ENCODE data around the gene ACOX1.

ACOX1 gene

DNA sequence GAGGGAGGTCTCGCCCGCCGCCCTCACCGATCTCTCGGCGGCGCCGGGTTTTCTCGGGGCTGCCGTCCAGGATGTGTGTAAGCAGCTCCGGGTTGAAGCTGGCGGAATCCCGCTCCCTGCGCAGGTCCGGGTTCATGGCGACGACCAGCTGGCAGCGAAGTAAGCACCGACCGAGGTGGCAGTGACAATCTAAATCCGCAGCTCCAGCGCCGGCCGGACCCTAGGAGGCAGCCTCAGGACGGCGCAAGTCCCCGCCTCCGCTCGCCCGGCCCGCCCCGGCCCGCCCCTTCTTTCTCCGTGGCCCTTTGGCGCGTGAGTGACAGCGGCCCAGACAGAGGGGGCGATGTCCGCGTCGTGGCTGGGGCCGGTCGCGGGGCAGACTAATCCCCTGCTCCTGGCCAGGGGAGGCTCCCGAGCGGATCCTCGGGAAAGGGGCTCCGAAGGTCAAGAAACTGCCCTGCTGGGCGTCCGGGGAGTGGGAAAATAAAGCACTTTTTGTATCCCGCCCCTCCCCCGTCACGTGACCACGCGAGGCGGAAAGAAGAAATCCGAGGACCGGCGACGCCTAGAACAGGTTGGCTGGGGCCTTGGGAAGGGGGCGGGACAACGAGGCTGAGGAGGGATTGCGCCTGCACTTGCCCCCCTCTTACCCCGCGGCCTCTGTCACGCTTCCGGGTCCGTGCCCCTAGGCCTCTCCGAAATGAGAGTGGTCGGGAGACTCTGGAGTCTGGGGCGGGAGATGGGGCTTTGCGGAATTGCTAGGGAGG lies at the start of gene ACOX1, which contains the start of gene TEN1:
TSS of gene ACOX1 (minus strand) at position 229 of the 767 bp plus-strand sequence. CDS start at position 136, 93 bp downstream.
TSS of gene TEN1 (plus strand) at position 303 of the 767 bp plus-strand sequence. CDS start 6,953 bp downstream, outside the sequence.
- peak; percentile 98 for DNase-seq

DNA sequence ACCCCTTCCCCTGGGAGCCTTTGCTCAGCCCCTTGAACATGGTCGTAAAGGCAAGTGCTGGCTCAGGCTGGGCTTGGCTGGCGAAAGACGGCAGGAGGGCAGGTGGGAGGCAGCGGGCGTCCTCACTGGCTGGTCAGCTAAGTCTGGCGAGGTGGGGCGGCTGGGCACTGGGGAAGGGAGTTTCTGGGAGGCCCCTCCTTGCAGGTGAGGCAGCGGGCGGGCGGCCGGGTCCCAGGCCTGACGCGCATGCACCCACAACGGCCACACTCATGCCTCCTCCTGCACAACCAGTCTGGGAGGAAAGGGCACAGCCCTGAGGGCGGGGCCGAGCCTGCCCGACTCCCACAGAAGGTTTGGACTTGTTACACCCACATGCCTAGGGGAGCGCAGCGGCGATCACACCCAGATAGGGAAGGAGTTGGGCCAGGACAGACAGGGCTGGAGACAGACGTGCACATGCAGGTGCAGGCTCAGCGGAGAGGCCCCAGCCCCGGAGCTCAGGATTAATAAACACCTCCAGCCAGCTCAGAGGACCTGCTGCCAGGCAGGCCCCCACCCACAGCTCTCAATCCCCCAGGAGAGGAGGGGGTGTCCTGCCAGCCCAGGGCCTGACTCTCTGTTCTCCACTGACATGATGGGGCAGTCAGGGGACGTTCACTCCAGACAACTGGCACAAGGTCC lies 48.3 kb upstream of the ACOX1 start, which contains the start of gene EVPL:
TSS of gene EVPL (minus strand) at position 148 of the 681 bp plus-strand sequence. CDS start at position 40, 108 bp downstream.
- no peak for DNase-seq

DNA sequence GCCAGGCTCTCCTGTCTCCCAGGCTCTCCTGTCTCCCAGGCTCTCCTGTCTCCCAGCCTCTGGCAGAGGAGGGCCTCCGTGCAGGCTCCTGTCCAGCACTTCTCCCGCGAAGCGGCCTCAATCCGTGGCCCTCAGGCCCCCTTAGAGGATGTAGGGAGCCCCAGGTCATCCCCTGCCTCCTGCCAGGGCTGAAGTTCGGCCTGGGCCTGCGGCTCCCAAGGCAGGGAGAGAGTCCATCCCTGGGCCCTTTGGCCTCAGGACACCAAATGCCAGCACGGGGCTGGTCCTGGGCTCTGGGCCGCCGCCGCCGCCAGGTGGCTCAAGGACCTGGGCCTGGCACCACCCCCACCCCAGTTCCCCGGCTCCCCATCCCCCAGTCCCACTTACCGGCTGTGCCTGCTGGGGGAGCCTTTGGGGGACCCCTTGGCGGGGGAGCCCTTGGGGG lies 47.8 kb upstream of the ACOX1 start:
- no peak for DNase-seq

DNA sequence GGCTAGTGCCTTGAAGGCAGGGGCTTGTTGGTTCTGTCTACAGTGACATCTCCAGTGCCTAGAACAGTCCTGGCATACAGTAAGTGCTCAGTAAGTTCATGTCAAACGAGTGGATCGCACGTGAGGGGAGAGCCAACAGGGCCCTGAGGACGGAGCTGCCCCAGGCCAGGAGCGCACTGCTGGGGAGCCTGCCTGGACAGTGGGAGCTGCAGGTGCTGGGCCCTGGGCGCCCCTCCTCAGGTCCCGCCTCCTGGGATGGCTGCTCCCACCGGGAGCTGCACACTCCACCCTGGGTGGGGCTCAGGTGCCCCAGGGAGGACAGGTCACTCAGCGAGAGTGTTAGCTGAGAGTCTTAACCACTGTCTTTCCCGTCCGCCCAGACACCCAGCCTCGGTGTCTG lies 46.3 kb upstream of the ACOX1 start:
- no peak for DNase-seq

DNA sequence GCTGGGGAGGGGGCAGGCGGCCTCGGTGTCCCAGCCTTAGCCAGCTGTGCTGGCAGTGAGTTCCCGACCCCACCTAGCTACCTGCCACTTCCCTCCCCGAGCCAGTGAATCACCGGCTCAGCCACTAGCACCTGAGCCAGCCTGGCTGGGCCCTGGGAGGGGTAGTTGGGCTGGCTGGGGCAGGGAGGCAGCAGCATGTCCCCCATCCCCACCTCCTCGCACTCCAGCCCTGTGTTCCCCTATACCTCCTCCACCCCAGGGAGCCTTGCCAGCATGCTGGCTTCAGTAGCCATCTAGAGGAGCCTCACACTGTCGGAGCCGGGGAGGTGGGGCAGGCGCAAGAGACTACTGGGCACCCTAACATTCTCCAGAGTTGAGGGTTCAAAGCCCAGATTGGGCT lies 45.4 kb upstream of the ACOX1 start:
- DNase-seq, result no peak

DNA sequence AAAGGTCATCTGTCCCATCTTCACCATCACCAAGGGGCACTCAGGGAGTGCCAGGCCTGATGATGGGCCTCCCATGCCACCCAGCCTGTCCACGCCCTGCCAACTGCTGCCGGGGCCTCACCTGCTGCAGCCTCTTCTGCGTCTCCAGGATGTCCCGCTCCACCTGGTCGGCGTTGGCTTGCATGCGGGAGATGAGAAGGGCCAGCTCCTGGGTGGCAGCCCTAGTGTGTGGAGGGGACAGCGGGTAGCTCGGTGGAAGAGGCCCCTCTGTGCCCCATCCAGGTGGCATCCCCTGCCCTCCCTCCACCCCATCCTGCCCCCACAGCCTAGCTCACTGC lies 44.9 kb upstream of the ACOX1 start:
- DNase-seq, result no peak

DNA sequence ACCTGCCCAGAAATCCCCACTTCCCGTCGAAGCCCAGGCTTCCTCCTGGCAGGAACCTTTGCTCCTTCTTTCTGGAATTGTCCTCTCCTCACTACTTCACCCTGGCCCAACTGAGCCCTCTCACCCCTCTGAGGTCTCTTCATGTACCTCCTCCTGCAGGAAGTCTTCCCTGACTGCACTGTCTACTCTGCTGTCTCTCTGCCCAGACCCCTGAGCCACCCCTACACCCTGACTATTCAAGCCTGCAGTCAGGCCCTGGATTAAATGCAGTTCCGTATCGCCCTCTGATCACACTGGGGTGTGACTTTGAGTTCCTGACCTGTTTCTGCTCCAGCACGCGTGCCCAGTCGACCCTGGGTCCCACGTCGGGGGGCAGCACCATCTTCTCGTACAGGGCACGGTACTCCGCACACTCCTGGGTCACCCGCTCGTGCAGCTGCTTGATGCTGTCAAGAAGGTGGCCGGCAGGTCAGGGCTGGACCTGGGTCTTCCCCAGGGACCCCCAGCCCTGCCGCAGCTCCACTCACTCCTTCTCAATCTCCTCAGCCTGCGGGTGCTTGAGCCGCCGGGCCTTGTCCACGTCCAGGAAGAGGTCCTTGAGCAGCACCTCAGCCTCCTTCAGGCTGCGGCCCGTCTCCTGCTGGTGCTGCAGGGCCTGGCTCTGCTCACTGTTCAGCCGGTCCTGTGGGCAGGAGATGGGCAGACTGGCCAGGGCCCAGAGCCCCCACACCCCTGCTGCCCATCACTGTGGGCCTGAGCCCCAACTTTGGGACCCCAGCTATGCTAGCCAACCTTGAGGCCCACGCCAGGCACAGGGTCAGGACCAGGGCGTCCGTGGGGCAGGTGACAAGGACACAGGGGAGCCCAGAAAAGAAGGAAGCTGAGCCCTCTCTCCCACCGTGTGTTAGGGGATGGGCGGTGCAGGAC lies 44.3 kb upstream of the ACOX1 start:
- DNase-seq, result no peak

DNA sequence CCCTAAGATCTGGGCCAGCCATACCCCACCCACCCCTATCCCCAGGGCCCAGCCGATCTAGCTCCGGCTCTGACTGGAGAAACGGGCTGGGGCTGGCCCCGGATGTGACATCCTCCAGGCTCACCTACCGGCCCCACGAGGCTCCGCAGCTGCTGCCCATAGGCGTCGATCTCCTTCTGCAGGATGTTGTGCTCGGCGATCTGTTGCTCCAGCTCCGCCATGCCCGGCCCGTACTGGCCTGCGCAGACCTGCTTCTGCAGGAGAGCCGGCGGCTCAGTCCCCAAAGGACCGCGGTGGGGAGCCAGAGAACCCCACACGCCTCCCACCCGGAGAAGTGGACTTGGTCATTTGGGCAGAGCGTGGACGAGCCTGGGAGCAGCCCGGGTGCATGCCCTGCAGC lies 43.3 kb upstream of the ACOX1 start:
- DNase-seq, result no peak

DNA sequence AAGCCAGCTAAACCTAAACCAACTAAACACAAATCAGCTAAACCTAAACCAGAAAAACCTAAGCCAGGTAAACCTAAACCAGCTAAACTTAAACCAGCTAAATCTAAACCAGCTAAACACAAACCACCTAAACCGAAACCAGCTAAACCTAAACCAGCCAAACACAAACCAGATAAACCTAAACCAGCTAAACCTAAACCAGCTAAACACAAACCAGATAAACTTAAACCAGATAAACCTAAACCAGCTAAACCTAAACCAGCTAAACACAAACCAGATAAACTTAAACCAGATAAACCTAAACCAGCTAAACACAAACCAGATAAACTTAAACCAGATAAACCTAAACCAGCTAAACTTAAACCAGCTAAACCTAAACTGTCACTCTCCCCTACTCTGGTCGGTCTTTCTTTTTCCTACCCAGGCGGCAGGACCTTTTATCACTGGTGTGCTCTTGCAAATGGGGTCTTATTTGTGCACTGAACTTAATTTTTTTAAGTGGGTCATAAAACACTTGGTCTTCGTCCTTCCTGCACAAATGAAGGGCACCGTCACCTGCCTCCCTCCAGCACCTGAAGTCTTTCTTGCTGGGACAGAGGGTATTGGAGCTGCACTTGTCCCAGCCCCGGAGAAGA lies 41.0 kb upstream of the ACOX1 start:
- no peak for DNase-seq

DNA sequence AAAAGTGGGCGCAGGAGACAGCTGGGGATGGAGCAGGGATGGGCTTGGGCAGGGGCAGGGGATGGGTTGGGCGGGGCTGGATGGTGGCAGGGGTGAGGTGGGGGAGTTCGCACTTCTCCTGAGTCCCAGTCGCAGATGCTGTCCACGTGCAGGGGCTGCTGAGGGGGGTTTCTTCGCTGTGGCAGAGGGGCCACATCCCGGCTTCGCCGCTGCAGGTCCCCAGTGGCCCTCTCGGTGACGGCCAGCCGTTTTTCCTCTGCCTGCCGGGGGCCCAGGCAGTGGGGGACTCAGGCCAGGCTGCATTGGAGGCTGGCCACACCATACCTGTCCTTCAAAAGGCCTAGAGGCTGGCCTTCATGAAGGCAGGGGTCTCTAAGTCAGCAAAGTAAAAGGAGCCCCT lies 39.8 kb upstream of the ACOX1 start:
- no peak for DNase-seq

DNA sequence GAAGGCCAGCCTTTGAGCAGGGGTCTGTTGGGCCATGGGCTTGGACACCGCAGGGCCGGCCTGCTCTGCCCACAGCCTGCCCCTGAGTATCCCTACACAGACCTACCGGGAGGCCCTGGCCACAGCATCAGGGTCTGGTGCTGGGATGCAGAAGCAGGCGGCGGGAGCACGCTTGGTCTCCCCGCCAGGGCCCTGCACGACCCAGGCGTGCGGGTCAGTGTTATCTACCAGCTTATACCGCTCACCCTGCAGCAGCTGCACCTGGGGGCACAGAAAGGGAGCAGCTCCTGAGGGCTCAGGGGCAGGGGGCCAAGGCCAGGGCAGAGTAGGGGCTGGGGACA lies 39.3 kb upstream of the ACOX1 start:
- no peak for DNase-seq

DNA sequence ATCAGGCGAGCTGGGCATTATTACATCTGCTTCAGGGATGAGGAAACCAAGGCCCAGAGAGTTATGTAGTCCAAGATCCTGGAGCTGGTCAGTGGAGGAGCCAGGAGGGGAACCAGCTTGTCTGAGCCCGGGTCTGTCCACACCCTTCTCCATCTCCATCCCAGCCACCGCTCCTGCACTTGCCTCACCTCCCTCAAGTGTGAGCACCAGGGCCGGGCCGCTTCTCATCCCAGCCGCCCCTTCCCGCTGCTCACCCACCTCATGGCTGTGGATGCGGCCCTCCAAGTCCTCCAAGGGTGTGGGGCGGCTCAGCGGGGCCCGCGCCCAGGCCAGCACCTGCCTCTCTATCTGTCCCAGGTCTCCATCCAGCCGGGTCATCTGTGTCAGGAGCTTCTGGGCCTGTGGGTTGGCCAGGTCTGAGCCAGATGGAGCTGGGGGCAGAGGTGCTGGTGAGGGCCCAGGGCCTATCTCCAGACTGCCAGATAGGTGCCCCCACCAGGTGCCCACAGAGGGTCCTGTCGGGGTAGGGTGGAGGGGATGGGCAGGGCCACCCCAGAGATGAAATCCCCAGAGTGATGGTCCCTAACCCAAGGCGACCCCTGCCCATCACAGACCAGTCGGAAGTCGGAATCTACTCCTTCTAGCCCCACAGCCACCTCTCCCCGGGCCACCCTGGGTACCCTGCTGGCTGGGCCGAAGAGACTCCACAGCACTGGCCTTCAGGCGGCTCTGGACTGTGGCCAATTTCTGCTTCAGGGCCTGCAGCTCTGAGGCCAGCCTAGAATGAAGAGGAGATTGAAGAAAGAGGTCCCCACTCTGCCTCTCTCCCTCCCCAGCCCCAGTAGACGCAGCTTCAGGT lies 38.7 kb upstream of the ACOX1 start:
- DNase-seq, result no peak

DNA sequence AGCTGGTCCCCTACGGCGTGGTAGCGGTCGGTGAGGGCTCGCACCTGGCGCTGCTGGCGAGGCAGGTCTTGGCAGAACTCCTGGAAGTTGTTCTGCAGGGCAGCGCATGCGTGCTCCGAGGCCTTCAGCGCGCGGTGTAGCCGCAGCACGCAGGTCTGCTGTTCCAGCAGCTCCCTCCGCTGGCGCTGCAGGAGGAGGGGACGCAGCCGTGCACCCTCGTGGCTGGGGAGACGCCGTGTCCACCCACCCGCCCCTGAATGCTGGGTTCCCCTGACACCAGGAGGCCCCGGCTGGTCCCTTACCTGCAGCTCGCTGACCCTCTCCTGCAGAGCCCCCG lies 35.9 kb upstream of the ACOX1 start:
- no peak for DNase-seq

DNA sequence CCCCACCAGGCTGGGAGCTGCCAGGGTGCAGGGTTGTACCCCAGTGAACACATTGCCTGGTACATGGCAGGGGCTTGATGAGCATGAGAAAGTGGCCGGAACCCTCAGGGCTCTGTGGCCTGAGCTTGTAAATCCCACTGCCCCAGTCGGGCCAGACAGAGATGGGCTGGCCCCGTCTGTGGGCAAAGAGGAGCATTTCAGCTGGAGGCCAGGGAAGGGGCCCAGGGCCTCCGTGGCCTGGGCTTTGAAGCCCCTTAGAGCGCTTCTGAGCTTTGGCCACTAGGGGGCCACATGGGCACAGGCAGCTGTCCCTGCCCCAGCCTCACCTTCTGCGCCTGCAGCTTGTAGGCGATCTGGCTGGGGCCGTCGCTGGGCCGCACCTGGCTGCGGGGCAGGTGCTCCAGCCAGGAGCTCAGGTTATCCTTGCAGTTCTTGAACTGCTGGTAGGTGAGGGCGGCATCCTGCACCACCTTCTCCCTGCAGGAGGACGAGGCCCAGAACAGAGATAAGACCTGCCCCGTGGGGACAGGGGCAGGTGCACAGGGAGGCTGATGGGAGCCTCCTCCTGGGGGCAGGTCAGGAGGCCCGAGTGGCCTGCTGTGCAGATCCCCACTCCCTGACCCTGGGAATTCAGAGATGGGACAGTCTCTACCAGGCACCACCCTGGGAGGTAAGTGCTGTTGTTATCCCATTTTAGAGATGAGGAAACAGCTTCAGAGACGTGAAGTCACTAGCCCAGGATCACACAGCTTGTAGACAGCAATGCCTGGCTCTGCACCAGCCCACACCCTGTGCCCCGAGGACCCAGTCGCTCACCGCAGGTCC lies 35.3 kb upstream of the ACOX1 start:
- peak; percentile 78 to 83 for DNase-seq

DNA sequence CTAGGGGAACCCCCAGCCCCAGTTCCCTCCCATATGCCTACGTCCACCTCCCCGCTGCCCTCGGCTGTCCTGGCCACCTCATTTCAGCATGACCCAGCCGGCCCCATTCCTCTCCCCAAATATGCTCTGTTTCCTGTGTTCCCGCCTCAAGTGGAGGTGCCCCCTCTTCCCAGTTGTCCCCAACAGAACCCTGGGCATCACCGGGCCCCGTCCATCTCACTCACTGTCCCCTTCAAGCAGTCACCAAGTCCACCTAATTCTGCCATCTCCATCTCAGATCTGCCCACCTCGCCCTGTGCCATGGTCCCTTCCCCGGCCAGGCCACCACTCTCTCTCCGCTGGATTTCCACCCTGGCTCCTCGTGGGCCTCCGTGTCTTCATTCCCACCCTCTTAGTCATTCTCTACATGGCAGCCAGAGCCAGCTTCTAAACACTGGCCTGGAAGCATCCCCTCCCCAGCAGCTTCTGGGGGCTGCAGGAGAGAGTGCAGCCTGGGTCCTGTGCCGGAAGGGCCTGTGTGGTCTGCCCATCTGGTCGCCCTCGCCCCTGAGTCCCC lies 34.5 kb upstream of the ACOX1 start:
- no peak for DNase-seq

DNA sequence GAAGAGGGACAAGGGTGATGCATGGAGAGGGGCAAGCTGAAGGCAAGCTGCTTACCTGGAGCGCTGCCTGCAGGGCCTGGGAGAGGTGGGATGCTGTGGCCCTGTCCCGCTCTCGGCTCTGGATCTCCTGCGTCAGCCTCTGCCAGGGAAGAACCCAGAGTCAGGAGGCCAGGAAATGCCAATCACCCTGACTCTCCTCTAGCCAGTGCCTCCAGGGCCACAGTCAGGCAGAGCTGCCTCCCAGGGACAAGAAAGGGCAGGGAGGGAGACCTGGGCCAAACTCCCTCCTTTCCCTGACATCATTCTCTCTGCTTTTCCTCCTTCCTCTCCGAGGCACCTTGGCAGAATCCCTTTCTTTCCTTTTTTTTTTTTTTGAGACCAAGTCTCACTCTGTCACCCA lies 33.0 kb upstream of the ACOX1 start:
- DNase-seq, result no peak

DNA sequence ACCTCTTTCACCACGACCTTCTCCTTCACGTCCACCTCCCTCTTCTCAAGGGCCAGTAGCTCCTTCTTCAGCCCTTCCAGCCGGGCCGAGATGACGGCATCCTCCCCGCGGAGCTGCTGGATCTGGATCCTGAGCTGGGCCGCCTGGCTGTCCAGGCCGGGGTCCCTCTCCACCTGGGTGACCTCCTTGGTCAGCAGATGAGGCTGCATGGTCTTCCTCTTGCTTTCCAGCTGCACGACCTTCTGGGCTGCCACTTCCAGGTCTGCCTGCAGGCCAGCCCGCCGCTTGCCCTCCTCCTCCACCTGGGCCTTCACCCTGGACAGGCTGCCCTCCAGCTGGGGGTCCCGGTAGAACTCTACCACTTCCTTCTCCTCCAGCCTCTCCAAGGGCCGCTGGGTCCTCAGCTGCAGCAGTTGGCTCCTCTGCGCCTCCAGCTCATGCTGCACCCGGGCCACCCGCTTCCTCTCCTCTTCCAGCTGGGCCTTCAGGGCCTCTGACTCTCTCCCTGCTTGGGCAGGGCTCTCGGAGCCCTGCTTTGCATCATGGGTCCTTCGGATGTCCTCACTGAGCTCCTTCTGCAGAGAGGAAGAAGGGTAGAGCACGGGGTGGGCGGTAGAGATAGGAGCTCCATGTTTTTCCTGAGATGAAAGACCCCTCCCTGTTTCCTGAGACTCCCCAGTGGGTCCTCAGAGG lies 31.1 kb upstream of the ACOX1 start:
- DNase-seq, result no peak

DNA sequence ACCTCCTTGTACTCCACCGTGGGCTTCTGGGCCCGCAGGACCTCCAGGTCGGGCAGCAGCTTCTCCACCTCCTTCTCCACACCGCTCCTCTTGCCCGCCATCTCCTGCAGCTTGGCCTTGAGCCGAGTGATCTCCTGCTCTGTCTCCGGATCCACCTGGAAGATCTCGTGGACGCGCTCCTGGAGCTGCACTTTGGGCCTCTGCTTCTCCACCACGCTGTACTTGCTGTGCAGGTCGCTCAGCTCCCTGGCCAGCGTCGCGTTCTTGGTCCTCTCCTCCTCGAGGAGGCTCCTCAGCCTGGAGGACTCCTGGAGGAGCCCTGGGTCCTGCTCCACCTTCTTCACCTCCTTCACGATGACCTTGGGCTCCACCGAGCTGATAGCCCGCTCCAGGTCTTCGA lies 30.5 kb upstream of the ACOX1 start:
- DNase-seq, result no peak

DNA sequence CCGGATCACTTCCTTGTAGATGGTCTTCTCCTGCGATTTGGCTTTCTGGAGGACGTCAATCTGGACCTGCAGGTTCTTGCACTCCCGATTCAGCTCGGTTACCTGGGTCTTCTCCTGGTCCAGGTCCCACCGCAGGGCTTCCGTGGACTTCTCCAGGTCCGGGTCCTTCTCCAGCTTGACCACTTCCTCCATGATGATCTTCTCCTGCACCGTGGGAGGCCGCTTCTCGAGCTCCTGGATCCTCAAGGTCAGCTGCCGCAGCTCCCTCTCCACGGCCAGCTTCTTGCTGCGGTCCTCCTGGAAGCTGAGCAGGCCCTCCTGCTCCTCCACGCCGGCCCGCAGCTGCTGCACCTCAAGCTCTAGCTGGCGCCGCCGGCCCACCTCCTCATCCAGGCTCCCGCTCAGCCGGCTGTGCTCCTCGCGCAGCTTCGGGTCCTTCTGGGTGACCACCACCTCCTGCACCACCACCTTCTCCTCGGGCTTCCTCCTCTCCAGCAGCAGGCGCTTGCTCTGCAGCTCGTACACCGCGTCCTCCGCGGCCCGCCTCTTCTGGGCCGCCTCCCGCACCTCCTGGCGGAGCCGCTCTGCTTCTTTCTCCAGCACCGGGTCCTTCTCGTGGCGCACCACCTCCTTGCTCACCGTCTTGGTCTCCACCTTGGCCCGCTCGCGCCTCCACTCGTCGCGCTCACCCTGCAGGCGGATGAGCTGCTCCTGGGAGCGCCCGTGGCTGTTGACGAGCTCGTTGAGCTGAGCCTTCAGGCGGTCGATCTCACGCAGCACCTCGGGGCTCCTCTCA lies 29.9 kb upstream of the ACOX1 start:
- no peak for DNase-seq
